Stimulated activated CD4-positive, alpha-beta T cell treated with anti-CD3 and anti-CD28 coated beads, Interleukin-2, amount 100 ng/mL, for 24 hours (primary cell): Measurements from ENCODE around the gene MIB2.
A peak's percentile ranks its signal among the peaks of the same experiment; 100 is the strongest.
"Not testable (repeated sequence)": the region's sequence is repeated elsewhere in the genome, so short reads cannot be mapped to it uniquely, and the experiment has no call there.

Experiments
- DNase-seq, 2 donors: peaks; one replicate each; pipeline ENCODE4 v3.0.0-alpha.2; 2020

The MIB2 gene

DNA sequence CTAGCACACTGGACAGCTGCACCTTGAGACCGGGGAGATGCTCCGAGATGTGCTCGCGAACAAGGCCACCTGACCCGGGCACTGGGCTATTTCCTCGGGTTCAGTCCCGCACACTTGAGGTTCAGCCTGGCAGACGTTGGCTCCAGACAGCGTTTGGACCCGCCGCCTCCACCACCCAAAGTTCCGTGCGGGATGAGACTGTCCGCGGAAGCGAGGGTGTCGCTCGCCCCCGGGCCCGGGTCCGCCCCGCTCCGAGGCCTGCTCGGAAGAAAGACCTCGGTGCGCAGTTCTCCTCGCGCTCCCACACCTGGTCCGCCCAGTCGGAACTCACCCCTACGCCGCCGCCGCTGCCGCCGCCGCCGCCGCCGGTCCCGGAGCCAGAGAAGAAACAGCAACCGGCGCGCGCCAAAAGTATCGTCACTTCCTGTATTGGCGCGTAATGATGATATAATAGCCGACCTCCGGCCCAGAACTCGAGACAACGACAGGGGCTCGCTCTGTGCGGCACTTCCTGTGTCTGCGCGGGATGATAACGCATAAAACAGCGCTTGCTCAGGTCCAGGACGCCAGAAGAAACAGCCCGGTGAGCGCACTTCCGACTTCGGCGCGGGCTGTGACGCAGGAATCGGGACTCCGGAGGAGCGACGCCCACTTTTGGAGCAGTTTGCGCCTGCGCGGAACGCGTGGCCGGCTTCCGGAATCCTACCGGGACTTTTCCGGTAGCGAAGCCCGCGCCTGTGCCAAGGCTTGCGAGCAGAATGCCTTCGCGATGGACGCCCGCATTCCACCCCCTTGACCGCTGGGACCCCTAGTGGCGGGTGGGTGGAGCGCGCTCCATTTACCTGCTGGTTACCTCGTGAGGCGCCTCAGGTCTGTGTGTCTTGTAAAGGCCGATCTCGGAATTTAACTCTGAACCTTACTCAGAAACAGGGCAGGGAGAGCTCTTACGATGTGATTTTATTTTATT lies 43.6 kb downstream of the MIB2 start, which contains the start of gene CDK11B:
Gene CDK11B, minus strand, starts transcription at position 422 of the 967 bp plus-strand sequence. CDS start 1,519 bp downstream, outside the sequence.
- DNase-seq, result peak; percentile 99

DNA sequence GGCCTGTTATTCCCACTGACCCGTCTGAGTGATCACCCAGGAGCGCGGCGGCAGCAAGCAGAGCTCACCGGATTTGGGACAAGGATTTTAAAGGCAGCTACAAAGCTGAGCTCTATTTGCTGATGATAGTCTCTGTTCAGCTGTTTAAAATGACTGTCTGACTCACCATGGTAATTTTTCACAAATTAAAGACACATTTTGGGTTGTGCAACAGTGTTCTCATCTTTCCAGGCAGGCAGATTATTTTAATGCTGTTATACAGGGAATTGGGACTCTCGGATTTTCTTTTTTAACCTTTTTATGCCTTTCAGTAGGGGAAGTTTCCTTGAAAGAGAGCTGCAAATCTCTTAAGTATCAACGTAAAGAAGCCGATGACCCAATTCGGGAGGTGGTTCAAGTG lies 47.1 kb downstream of the MIB2 start:
- not testable (repeated sequence) for DNase-seq

DNA sequence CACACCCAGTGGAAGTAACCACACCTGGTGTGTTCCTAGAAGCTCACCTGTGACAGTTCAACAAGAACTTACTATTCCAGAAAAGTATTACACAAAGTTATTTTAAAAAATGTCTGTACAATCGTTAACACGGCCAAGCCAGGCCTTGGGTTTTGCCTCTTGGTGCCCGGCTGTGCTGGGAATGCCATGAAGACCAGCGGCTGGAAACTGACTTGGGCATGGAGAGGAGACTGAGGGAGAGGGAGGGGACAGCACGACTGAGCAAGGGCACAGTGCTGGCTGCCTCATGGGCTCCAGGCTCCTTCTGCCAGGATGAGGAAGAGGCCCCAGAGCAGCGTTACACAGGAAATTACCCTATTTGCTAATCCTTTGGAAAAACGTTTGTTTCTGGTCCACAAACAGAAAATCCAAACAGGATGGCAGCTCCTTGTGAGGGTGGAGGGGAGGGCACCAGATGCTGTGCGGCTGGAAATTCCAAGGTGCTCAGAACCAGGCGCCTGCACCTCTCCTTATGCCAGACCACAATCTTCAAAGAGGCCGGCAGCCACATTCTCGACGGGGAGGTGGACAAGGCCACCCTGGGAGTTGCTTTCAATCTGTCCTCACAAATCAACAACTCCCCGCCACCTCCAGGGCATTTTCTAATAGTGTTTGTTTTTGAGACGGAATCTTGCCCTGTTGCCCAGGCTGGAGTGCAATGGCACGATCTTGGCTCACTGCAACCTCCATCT lies 47.7 kb downstream of the MIB2 start:
- not testable (repeated sequence) for DNase-seq

DNA sequence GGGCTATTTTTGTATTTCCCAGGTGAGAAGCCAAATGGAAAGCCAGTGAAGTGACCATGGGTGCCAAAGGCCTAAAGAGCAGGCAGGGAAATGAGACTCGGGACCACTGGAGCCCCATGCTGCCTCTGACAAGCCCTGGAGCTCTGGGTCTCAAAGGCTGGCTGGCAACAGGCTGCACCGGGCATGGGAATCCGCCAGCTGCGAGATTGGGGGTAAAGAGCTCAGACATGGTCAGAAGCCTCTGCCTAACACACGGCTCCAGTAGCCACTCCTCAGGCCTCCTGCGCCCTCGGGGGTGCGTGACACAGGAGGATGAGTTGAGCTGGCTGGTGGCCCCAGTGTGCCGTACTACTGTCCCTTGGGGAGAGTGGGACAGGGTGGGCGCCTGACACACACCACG lies 49.0 kb downstream of the MIB2 start:
- not testable (repeated sequence) for DNase-seq

DNA sequence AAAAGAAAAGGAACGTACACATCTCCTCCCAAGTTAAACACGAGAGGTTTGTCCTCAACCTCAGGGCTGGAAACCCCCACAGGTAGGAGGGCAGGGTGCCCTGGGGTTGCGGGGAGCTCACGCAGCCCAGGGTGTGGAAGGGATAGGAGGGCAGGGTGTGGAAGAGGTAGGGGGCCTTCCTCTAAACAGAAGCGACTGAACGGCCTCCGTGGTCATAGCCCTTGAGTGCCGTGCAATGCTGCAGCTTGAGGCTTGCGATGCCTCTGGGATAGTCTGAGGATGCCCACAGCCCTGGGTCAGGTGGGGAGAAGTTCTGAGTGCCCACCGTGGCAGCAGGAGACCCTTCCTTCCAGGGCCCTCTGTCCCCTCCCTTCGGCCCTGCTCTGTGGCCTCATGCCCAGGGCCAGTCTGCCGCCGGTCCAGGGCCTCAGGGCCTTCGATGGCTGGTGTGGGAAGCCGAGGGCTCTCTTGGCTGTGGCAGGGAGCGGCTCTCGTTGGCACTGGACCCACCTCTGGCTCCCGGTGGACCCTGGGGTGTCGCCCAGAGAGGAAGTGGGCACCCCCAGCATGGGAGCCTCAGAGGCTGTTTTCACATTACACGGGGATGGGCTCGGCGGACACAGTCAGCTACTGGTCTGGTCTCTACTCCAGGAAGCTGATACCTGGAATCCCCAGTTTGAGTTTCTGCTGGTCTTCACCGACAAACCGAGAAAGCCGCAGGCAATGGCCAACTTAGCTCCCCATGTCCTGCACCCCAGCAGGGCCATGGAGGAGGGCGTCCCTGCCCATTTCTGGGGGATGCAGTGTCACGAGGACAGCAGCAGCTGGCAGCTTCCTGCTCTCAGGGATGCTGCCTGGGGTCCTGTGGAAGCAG lies 49.9 kb downstream of the MIB2 start:
- no peak for DNase-seq

DNA sequence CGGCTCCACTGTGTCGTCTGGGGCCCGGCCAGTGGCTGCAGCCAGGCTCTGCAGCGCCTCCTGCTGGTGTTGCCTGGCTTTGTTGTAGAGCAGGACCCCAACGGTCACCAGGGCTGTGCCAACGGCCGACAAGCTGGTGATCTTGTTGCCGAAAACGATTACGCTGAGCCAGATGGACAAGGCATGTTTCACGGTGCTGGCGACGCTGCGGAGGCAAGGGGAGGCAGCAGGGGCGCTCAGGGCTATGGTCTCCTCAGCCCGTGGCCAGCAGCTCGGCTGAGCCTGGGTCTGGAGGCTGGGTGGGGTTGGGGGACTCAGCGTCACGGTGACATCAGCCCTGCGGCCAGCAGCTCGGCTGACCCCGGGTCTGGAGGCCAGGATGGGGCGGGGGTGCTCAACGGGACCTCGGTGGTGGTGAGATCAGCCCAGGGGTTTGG lies 50.5 kb downstream of the MIB2 start:
- DNase-seq, result peak; percentile 60 to 62

DNA sequence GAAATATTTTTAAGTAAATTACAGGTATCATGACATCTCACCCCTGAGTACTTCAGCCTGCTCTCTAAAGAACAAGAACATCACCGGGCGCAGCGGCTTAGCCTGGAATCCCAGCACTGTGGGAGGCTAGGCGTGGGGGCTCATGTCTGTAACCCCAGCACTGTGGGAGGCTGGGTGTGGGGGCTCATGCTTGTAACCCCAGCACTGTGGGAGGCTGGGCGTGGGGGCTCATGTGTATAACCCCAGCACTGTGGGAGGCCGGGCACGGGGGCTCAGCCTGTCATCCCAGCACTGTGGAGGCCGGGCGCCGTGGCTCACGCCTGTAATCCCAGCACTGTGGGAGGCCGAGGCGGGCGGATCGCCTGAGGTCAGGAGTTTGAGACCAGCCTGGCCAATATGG lies 51.2 kb downstream of the MIB2 start:
- DNase-seq, result no peak

DNA sequence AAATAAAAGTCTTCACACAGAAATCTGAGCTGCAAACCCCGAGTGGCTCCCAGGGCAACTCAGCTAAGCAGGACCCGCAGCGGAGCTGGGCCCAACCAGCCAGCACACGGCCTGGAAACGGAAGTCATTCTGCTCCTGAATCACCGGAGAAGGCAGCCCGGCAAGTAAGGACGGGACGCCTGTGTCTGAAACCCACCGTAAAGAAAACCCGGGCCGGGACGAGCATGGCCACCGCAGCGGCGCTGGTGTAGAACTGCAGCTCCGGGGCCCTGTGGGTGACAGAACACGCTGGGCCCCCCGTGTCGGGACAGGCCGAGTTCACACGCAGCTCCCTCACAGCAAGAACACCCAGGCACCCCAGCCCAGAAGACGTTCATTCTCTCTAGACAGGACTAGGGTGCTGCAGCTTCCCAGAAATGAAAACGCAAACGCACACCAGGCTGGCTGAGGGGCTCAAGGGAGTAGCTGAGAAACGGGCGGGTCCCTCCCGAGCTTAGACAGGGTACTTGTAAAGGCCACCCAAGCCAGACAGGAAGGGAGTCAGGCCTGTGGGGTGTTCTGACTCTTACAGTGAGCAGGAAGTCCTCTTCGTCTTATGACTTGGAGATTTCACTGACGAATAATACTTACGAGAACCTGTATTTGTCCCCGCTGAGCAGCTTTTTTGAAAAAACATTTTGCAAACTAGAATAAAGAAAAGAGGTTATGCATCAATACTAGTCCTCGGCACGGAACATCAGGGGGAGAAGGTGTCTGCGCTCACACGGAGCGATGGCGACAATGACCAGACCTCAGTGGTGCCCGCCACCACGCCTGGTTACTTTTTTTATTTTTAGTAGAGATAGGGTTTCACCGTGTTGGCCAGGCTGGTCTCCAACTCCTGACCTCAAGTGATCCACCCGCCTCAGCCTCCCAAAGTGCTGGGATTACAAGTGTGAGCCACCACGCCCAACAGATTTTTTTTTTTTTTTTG lies 54.5 kb downstream of the MIB2 start:
- no peak for DNase-seq

DNA sequence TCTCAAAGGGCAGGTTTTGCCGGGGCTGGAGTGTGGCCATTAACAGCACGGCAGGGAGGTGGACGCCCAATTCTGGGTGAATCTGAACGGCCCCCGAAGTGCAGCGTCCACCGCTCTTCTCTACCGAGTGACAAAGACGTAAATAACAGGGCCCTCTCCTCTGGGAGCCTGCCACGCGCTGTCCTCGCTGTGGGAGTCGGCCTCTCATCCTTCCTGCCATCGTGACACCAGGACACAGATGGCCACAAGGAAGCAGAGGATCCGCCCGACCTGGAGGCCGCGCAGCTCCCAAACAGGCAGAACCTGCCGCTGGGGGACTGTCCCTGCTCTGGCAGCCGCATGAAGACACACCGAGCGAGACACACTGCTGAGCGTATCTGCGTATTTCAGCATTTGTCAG lies 55.6 kb downstream of the MIB2 start:
- DNase-seq, result no peak

DNA sequence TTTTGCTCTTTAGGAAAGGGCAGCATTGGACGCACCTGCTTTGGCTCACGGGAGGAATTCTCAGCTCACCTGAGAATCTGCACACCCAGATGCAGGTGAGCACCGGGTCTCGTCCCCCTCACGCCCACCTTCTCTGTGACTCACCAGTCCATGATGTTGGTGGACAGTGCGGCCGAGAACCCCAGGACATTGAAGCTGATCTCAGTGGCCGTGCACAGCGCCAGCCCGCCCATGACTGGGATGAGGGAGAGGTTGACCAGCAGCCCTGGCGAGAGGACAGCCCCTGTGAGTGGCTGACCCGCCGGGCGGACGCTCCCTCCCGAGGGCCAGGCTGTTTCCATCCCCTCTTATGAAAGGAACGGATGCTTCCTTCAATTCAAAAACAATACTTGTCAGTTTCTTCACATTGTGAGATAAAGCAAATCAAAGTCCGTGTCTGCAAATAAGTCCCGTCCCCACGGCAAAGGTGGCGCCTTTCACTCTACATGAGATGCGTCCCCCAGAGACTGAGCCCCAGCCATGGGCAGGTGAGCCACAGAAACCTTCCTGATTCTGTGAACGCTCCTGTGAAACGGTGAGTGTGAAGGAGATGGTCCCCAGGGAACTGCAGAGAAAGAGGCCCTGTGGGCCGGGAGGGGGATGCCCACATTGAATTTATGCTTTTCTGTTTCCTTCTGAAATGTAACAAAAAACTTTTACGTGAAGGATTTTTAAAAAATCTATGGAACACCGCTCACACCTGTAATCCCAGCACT lies 56.2 kb downstream of the MIB2 start:
- no peak for DNase-seq

DNA sequence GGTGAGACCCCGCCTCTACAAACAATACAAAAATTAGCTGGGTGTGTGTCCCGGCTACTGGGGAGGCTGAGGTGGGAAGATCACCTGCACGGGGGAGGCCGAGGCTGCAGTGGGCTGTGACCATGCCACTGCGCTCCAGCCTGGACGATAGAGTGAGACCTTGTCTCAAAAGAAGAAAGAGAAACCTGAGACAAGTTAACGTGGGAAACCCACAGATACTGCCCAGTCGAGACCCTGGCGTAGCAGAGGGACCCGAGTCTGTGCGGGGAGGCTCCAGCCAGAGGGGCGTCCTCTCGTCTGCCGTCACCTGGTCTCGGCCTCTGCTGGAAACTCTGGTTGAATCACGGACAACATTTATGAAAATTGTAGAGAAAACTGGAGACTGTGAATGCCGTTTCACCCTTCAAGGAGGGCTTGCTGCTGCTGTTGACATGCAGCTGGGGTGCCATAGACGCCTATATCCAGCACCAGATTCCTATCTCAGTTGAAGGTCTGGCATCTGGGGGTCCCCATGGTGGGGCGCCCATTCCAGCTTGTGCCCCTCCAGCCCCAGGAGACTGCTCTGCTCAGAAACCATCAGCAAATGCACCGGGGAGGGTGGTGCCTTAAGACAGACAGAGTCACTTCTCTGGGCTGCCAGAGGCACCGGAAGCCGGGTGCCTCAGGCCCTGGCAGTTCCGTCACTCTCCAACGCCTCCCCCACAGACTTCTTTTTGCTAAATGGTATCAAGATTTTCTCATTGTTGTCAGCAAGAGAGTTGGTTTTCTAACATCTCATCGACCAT lies 57.1 kb downstream of the MIB2 start:
- DNase-seq, result no peak

DNA sequence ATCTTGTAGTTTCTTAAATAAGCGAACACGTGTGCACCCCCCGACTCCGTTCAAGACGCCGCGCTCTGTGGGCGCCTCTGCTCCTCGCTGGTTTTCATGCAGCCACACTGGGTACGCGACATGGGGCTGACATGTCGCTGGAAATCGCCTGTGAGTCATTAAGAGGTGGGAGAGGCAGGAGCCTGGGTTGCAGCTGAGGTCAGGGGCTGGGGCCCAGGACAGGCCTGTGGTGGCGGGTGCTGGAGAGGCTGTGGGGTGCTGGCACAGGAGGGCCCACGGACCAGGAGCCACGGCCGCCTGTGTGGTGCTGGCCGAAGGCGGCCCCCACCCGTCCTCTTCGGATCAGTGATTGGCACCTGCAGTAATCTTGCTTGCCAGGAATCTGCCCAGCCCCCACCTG lies 59.5 kb downstream of the MIB2 start:
- not testable (repeated sequence) for DNase-seq

DNA sequence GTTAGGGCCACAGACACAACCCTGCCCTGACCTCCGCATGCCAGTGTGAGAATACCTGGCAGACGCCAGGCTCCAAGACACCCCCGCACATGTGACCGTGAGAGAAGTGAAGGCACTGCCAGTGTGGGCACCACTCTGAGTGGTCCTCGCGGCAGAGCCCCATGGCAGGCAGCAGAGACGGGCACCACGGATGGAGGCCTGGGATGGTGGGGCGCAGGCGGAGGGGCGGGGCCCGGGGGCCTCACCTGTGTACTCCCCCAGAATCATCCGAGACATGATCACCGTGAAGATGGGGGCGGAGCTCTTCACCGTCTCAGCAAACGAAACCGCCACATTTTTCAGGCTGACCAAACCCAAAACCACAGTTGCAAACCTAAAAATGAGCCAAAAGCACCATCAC lies 59.9 kb downstream of the MIB2 start:
- not testable (repeated sequence) for DNase-seq

DNA sequence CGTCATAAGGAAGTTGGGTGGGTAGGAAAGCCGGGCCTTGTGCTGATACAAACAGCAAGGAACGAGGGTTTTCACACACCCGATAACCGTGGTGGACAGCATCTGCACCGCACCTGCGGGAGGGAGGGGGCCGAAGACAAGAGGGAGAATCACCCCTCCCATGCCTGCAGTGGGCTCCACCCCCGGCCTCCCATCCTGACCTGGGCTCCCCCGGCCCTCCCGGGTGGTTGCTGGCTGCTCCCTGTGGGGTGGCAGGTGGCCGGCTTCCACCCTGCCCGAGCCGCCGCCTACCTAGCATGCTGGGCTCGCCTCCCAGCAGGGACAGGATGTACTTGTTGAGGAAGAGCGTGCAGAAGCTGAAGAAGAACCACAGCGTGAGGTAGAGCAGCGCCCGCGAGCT lies 60.8 kb downstream of the MIB2 start:
- DNase-seq, result not testable (repeated sequence)

DNA sequence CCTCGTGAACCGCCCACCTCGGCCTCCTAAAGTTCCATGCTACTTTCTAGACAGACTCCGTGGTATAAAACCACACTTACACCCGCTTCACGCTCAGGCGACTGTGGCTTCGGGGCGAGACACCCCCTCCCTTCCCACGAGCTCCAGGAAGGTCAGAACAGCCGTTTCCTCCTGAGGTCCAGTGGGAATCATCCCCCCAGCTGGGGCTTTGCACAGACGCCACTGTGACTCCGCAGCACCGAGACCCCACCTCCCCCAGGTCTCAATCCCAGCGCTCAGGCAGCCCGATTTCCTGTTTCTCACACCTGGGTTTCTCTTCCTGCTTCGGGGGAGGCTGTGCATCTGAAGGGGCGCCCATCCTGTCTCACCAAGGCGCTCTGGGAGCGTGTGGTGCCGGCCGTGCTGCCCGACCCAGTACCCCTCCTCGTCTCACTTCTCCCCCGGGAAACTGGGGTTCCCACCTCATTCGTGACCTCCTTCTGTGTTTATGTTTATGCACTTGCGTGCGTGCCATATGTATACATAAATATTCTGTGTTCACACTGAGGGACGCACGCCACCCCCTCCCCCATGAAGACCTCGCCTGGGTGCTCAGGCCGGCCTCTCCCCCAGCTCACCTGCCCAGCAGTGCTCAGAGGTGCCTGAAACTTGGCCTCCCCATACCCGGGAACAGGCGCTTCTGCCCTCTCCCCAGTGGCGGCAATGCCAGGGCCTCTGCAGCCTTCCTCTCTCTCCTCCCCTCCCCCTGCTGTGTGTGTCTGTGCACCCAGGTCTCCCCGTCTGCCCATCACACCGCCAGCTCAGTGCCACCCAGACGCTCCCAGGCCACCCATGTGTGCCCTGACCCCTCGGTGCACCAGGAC lies 62.6 kb downstream of the MIB2 start:
- peak; percentile 54 to 62 for DNase-seq

DNA sequence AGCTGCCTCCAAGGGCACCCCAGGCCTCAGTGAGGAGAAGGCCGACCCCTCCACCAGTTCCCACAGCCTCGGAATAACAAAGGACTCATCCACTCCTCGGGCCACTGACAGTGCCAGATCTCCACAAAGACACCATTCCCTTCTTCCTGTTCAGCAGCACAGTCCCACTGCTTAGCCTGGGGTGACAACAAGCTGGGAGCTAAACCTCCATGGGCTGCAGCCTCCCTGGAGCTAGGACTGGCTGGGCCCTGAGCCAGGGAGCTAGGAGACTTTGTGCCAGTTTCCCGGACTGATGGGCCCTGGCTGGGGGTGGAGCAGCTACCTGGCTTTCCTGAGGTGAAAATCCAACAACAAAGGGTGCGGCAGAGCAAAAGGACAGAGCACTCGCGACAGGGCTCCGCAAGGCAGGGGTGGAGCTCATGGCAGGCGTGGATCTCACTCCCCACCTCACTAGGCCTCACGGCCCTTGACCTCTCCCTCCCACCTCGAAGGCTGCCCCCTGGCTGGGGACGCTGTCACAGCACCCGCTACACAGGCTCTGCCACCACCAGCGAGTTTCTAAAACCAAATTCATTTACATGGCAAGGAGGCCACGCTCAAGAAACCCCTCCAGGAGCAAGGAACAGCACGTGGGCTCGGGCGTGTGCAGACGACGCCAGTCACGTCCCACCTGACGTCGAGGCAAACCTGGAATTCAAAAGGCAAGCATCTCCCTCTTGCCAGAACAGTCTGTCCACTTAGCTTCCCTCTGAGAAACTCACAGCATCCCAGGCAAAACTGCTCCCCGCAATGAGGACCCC lies 63.5 kb downstream of the MIB2 start:
- DNase-seq, result peak in 1 of 2 donors; percentile 71
